ENCODE data around the gene PRSS2. TPM values are rescaled to one million over a fixed set of nuclear protein-coding genes. Genes with fewer than 3 reads are reported as not detected.

PRSS2 gene
- total RNA-seq, 1 experiment from 2014 or later = 9.3 TPM

GRCh38 chr7:142787783-142788182, 17.0 kb downstream of the PRSS2 start:
- Mint-ChIP-seq H3K27me3 (ENCODE audit: insufficient read depth, unreplicated experiment) (peaks cover 9% of the 10 kb centered on the region), H3K27ac (ENCODE audit: unreplicated experiment) (no peak overlapping the region), H3K9me3 (ENCODE audit: unreplicated experiment) (no peaks in the 10 kb centered on the region), H3K36me3 (ENCODE audit: insufficient read depth, unreplicated experiment) (no peaks in the 10 kb centered on the region), H3K4me1 (ENCODE audit: low read depth, unreplicated experiment) (peaks cover 6% of the 10 kb centered on the region), H3K4me3 (ENCODE audit: unreplicated experiment) (no peak overlapping the region)
- no peak for DNase-seq
- BruUV-seq (replicated peaks) = no TSS peak
- Histone ChIP-seq H3K36me3 (ENCODE audit: control insufficient read depth, insufficient read depth, low read length) (no peaks in the 10 kb centered on the region), H3K4me3 (ENCODE audit: low read depth, low read length) (no peak overlapping the region), H3K27me3 (replicated peaks; ENCODE audit: control insufficient read depth, insufficient read depth, low read length) (no peaks in the 10 kb centered on the region), H3K9me3 (no peaks in the 10 kb centered on the region), H3K4me1 (no peaks in the 10 kb centered on the region)
- TF ChIP-seq, protein P1, sequence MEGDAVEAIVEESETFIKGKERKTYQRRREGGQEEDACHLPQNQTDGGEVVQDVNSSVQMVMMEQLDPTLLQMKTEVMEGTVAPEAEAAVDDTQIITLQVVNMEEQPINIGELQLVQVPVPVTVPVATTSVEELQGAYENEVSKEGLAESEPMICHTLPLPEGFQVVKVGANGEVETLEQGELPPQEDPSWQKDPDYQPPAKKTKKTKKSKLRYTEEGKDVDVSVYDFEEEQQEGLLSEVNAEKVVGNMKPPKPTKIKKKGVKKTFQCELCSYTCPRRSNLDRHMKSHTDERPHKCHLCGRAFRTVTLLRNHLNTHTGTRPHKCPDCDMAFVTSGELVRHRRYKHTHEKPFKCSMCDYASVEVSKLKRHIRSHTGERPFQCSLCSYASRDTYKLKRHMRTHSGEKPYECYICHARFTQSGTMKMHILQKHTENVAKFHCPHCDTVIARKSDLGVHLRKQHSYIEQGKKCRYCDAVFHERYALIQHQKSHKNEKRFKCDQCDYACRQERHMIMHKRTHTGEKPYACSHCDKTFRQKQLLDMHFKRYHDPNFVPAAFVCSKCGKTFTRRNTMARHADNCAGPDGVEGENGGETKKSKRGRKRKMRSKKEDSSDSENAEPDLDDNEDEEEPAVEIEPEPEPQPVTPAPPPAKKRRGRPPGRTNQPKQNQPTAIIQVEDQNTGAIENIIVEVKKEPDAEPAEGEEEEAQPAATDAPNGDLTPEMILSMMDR (IDR thresholded peaks at IDR 0.05; ENCODE audit: insufficient read depth in 1 of 2, low read depth in 1 of 2, low read length in 1 of 2, severe bottlenecking in 1 of 2, unreplicated experiment in 1 of 2) = no peak
- CTCF ChIA-PET = no interaction called here
- POLR2A ChIA-PET = no interaction called here
- intact Hi-C loops (cut with micrococcal nuclease; ENCODE audit: unreplicated experiment) = loop anchor here (10.0 kb wide), 1 partner anchor 253 kb away; no protein-coding TSS in a partner anchor

GRCh38 chr7:142788303-142789289, 17.8 kb downstream of the PRSS2 start:
- H3K4me3 Mint-ChIP-seq (ENCODE audit: unreplicated experiment) = no peak overlapping the region

GRCh38 chr7:142789441-142789840, 18.7 kb downstream of the PRSS2 start:
- H3K27ac Mint-ChIP-seq (ENCODE audit: unreplicated experiment) = no peak overlapping the region
- TF ChIP-seq, protein P1 (IDR thresholded peaks at IDR 0.05; ENCODE audit: insufficient read depth in 1 of 2, low read depth in 1 of 2, low read length in 1 of 2, severe bottlenecking in 1 of 2, unreplicated experiment in 1 of 2) = no peak
- no peak overlapping the region for H3K4me3 ChIP-seq (ENCODE audit: low read depth, low read length)
- no peaks in the 10 kb centered on the region for H3K27me3 ChIP-seq (replicated peaks; ENCODE audit: control insufficient read depth, insufficient read depth, low read length)
- no TSS peak for BruUV-seq (replicated peaks)
- no peaks in the 10 kb centered on the region for H3K4me1 Mint-ChIP-seq (ENCODE audit: low read depth, unreplicated experiment)
- H3K9me3 ChIP-seq = no peaks in the 10 kb centered on the region
- DNase-seq = no peak
- intact Hi-C loops (cut with micrococcal nuclease; ENCODE audit: unreplicated experiment) = loop anchor here (10.0 kb wide), 1 partner anchor 255 kb away; no protein-coding TSS in a partner anchor
- H3K36me3 Mint-ChIP-seq (ENCODE audit: insufficient read depth, unreplicated experiment) = no peaks in the 10 kb centered on the region
- ChIA-PET POLR2A (no interaction called here), CTCF (no interaction called here)
- H3K4me3 Mint-ChIP-seq (ENCODE audit: unreplicated experiment) = no peak overlapping the region
- H3K36me3 ChIP-seq (ENCODE audit: control insufficient read depth, insufficient read depth, low read length) = no peaks in the 10 kb centered on the region
- no peaks in the 10 kb centered on the region for H3K9me3 Mint-ChIP-seq (ENCODE audit: unreplicated experiment)
- no peaks in the 10 kb centered on the region for H3K4me1 ChIP-seq
- H3K27me3 Mint-ChIP-seq (ENCODE audit: insufficient read depth, unreplicated experiment) = peaks cover 17% of the 10 kb centered on the region

More at GRCh38 chr7:142788303-142789289, 17.8 kb downstream of the PRSS2 start:
- BruUV-seq (replicated peaks) = no TSS peak
- DNase-seq = no peak
- H3K36me3 Mint-ChIP-seq (ENCODE audit: insufficient read depth, unreplicated experiment) = no peaks in the 10 kb centered on the region
- intact Hi-C loops (cut with micrococcal nuclease; ENCODE audit: unreplicated experiment) = loop anchor here (10.0 kb wide), 1 partner anchor 254 kb away; no protein-coding TSS in a partner anchor
- no peaks in the 10 kb centered on the region for H3K9me3 ChIP-seq
- peaks cover 14% of the 10 kb centered on the region for H3K27me3 Mint-ChIP-seq (ENCODE audit: insufficient read depth, unreplicated experiment)
- CTCF ChIA-PET = no interaction called here
- TF ChIP-seq, protein P1 (IDR thresholded peaks at IDR 0.05; ENCODE audit: insufficient read depth in 1 of 2, low read depth in 1 of 2, low read length in 1 of 2, severe bottlenecking in 1 of 2, unreplicated experiment in 1 of 2) = no peak
- H3K4me3 ChIP-seq (ENCODE audit: low read depth, low read length) = no peak overlapping the region
- no peaks in the 10 kb centered on the region for H3K4me1 ChIP-seq
- H3K9me3 Mint-ChIP-seq (ENCODE audit: unreplicated experiment) = no peaks in the 10 kb centered on the region
- POLR2A ChIA-PET = no interaction called here
- H3K36me3 ChIP-seq (ENCODE audit: control insufficient read depth, insufficient read depth, low read length) = no peaks in the 10 kb centered on the region
- no peaks in the 10 kb centered on the region for H3K27me3 ChIP-seq (replicated peaks; ENCODE audit: control insufficient read depth, insufficient read depth, low read length)
- no peak overlapping the region for H3K27ac Mint-ChIP-seq (ENCODE audit: unreplicated experiment)
- H3K4me1 Mint-ChIP-seq (ENCODE audit: low read depth, unreplicated experiment) = peaks cover 2% of the 10 kb centered on the region

All from Caco-2 (cell line).